ENCODE data around the gene GPC5.
"Not testable (repeated sequence)": the region's sequence is repeated elsewhere in the genome, so short reads cannot be mapped to it uniquely, and the experiment has no call there.

Gene GPC5

GRCh38 chr13:92415781-92416180 is 1017.4 kb downstream of the GPC5 start:
- no peak for FAIRE-seq

- FAIRE-seq = no peak
These were observed 1020.5 kb downstream of the GPC5 start for GRCh38 chr13:92418818-92419412.

GRCh38 chr13:92429231-92429630 is 1030.8 kb downstream of the GPC5 start:
- FAIRE-seq = no peak

GRCh38 chr13:92433386-92433785 is 1035.0 kb downstream of the GPC5 start:
- no peak for FAIRE-seq

- FAIRE-seq = no peak
These were observed 1035.5 kb downstream of the GPC5 start for GRCh38 chr13:92433963-92434362.

- no peak for FAIRE-seq
These were observed 1038.5 kb downstream of the GPC5 start for GRCh38 chr13:92436924-92437323.

- no peak for FAIRE-seq
These were observed 1045.8 kb downstream of the GPC5 start for GRCh38 chr13:92444244-92444643.

- FAIRE-seq = no peak
These were observed 1052.6 kb downstream of the GPC5 start for GRCh38 chr13:92451060-92451459.

- FAIRE-seq = no peak
These were observed 1054.4 kb downstream of the GPC5 start for GRCh38 chr13:92452840-92453239.

- FAIRE-seq = no peak
These were observed 1060.9 kb downstream of the GPC5 start for GRCh38 chr13:92459306-92459705.

- no peak for FAIRE-seq
These were observed 1062.1 kb downstream of the GPC5 start for GRCh38 chr13:92460479-92460878.

GRCh38 chr13:92461402-92461801 is 1063.0 kb downstream of the GPC5 start:
- no peak for FAIRE-seq

- FAIRE-seq = no peak
These were observed 1063.4 kb downstream of the GPC5 start for GRCh38 chr13:92461831-92462230.

- FAIRE-seq = no peak
These were observed 1064.7 kb downstream of the GPC5 start for GRCh38 chr13:92463134-92463533.

- no peak for FAIRE-seq
These were observed 1075.5 kb downstream of the GPC5 start for GRCh38 chr13:92473765-92474475.

- no peak for FAIRE-seq
These were observed 1082.0 kb downstream of the GPC5 start for GRCh38 chr13:92480387-92480786.

GRCh38 chr13:92482790-92483189 is 1084.4 kb downstream of the GPC5 start:
- FAIRE-seq = not testable (repeated sequence)

GRCh38 chr13:92483894-92484293 is 1085.5 kb downstream of the GPC5 start:
- no peak for FAIRE-seq

- FAIRE-seq = no peak
These were observed 1088.8 kb downstream of the GPC5 start for GRCh38 chr13:92487238-92487637.

- FAIRE-seq = no peak
These were observed 1089.9 kb downstream of the GPC5 start for GRCh38 chr13:92488249-92488852.

- FAIRE-seq = no peak
These were observed 1093.4 kb downstream of the GPC5 start for GRCh38 chr13:92491839-92492238.

GRCh38 chr13:92494915-92495314 is 1096.5 kb downstream of the GPC5 start:
- no peak for FAIRE-seq

GRCh38 chr13:92500192-92500591 is 1101.8 kb downstream of the GPC5 start:
- no peak for FAIRE-seq

GRCh38 chr13:92510416-92510815 is 1112.0 kb downstream of the GPC5 start:
- no peak for FAIRE-seq
